ENCODE measurements around the gene SPINK14.

DNA sequence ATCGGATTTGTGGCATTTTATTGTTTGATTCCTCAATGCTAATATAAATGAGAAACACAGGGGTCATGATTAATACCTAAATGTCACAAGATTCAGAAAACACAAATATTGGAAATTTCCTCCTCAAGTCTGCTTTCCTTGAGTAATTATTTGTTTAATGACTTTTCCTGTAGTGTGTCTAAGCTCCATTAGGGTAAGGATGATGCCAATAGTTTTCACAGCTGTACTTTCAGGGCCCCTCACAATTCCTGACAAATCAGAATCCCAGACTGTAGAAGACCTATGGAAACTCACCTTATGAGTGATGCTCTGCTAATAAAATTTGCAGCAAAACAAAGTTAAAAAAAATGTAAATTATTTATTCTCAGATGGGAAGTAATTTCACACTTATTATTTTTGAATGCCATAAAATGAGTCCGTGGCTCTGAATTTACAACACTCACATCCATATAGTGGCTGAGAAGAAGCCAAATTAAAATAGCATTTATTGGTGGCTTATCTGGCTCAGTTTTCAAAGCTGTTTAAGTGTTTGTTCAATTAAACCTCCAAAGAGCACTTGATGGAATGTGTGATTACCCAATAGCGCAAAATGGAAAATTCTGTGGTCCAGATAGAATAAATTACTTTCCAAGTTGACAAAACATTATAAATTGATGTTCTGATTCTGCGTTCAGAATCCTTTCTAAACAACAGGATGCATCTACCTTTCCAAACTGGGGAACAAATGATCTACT lies 1.6 kb upstream of the SPINK14 start:
- TF ChIP-seq, protein P1, sequence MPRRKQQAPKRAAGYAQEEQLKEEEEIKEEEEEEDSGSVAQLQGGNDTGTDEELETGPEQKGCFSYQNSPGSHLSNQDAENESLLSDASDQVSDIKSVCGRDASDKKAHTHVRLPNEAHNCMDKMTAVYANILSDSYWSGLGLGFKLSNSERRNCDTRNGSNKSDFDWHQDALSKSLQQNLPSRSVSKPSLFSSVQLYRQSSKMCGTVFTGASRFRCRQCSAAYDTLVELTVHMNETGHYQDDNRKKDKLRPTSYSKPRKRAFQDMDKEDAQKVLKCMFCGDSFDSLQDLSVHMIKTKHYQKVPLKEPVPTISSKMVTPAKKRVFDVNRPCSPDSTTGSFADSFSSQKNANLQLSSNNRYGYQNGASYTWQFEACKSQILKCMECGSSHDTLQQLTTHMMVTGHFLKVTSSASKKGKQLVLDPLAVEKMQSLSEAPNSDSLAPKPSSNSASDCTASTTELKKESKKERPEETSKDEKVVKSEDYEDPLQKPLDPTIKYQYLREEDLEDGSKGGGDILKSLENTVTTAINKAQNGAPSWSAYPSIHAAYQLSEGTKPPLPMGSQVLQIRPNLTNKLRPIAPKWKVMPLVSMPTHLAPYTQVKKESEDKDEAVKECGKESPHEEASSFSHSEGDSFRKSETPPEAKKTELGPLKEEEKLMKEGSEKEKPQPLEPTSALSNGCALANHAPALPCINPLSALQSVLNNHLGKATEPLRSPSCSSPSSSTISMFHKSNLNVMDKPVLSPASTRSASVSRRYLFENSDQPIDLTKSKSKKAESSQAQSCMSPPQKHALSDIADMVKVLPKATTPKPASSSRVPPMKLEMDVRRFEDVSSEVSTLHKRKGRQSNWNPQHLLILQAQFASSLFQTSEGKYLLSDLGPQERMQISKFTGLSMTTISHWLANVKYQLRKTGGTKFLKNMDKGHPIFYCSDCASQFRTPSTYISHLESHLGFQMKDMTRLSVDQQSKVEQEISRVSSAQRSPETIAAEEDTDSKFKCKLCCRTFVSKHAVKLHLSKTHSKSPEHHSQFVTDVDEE (CRISPR knock-in tag; IDR thresholded peaks at IDR 0.05): no peak
- TF ChIP-seq ZNF565 (CRISPR knock-in tag; conservative IDR thresholded peaks at IDR 0.05; ENCODE audit: low read depth) (no peak), ZFP3 (CRISPR knock-in tag; IDR thresholded peaks at IDR 0.05) (no peak), SNAI2 (CRISPR knock-in tag; IDR thresholded peaks at IDR 0.05) (no peak), CSDC2 (CRISPR knock-in tag; IDR thresholded peaks at IDR 0.05) (no peak), ZNF8 (CRISPR knock-in tag; IDR thresholded peaks at IDR 0.05) (no peak), POU6F1 (CRISPR knock-in tag; IDR thresholded peaks at IDR 0.05; ENCODE audit: borderline replicate concordance, low read depth) (no peak), ESRRG (CRISPR knock-in tag; IDR thresholded peaks at IDR 0.05) (no peak), ARNTL (CRISPR knock-in tag; IDR thresholded peaks at IDR 0.05; ENCODE audit: borderline replicate concordance, low read depth) (no peak), CSRNP3 (CRISPR knock-in tag; IDR thresholded peaks at IDR 0.05) (no peak), ZNF70 (CRISPR knock-in tag; IDR thresholded peaks at IDR 0.05) (no peak), TCF4 (CRISPR knock-in tag; IDR thresholded peaks at IDR 0.05; ENCODE audit: borderline replicate concordance) (no peak)
- TF ChIP-seq, protein P2, sequence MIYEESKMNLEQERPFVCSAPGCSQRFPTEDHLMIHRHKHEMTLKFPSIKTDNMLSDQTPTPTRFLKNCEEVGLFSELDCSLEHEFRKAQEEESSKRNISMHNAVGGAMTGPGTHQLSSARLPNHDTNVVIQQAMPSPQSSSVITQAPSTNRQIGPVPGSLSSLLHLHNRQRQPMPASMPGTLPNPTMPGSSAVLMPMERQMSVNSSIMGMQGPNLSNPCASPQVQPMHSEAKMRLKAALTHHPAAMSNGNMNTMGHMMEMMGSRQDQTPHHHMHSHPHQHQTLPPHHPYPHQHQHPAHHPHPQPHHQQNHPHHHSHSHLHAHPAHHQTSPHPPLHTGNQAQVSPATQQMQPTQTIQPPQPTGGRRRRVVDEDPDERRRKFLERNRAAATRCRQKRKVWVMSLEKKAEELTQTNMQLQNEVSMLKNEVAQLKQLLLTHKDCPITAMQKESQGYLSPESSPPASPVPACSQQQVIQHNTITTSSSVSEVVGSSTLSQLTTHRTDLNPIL (CRISPR knock-in tag; IDR thresholded peaks at IDR 0.05; ENCODE audit: low read depth): no peak
- TF ChIP-seq, protein P3, sequence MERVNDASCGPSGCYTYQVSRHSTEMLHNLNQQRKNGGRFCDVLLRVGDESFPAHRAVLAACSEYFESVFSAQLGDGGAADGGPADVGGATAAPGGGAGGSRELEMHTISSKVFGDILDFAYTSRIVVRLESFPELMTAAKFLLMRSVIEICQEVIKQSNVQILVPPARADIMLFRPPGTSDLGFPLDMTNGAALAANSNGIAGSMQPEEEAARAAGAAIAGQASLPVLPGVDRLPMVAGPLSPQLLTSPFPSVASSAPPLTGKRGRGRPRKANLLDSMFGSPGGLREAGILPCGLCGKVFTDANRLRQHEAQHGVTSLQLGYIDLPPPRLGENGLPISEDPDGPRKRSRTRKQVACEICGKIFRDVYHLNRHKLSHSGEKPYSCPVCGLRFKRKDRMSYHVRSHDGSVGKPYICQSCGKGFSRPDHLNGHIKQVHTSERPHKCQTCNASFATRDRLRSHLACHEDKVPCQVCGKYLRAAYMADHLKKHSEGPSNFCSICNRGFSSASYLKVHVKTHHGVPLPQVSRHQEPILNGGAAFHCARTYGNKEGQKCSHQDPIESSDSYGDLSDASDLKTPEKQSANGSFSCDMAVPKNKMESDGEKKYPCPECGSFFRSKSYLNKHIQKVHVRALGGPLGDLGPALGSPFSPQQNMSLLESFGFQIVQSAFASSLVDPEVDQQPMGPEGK (CRISPR knock-in tag; IDR thresholded peaks at IDR 0.05; ENCODE audit: borderline replicate concordance): no peak

Measured in SK-N-SH treated with all-trans-retinoic acid at 6 μM for 48 hours (cell line).